Glutamatergic neuron (in vitro differentiated cells): ENCODE measurements around the gene TCF12. TPM values are rescaled to one million over a fixed set of nuclear protein-coding genes. Genes with fewer than 3 reads are reported as not detected.

Experiments used
- DNase-seq: peaks from one replicate; pipeline ENCODE4 v3.0.0; 2022
- H3K27ac Mint-ChIP-seq: one replicate; pipeline ENCODE4 v1.8.0; 2020; ENCODE audit warnings: mild to moderate bottlenecking, mixed read lengths, inconsistent platforms; ENCODE audit not compliant: unreplicated experiment
- H3K27me3 Mint-ChIP-seq: one replicate; pipeline ENCODE4 v1.8.0; 2020; ENCODE audit warnings: mild to moderate bottlenecking, moderate library complexity, mixed read lengths, inconsistent platforms; ENCODE audit not compliant: unreplicated experiment
- H3K36me3 Mint-ChIP-seq: one replicate; pipeline ENCODE4 v1.8.0; 2020; ENCODE audit warnings: mild to moderate bottlenecking, mixed read lengths, inconsistent platforms; ENCODE audit not compliant: unreplicated experiment
- H3K4me1 Mint-ChIP-seq: one replicate; pipeline ENCODE4 v1.8.0; 2020; ENCODE audit warnings: mild to moderate bottlenecking, low read depth, mixed read lengths, inconsistent platforms; ENCODE audit not compliant: unreplicated experiment
- H3K4me3 Mint-ChIP-seq: one replicate; pipeline ENCODE4 v1.8.0; 2020; ENCODE audit warnings: mild to moderate bottlenecking, mixed read lengths, inconsistent platforms; ENCODE audit not compliant: unreplicated experiment
- H3K9me3 Mint-ChIP-seq: one replicate; pipeline ENCODE4 v1.8.0; 2020; ENCODE audit warnings: mild to moderate bottlenecking, moderate library complexity, mixed read lengths, inconsistent platforms; ENCODE audit not compliant: unreplicated experiment
- total RNA-seq: library from RNA; stranded (reverse); fragmentation: NEBNext Ultra II Directional; extraction: Animal tissue kit (Norgen Biotek cat#: 25700); gene quantifications from one replicate; pipeline ENCODE4 v1.2.1, GENCODE V29; 2021; ENCODE audit not compliant: unreplicated experiment
- TF ChIP-seq, protein P1 (sequence below): fragments of 200-600 bp; sonication (generic); IDR thresholded peaks from one replicate; pipeline ENCODE4 v1.5.0; 2021; ENCODE audit not compliant: partially characterized antibody, unreplicated experiment

Gene TCF12
- total RNA-seq, 1 donor from 2014 or later = 140 TPM

DNA sequence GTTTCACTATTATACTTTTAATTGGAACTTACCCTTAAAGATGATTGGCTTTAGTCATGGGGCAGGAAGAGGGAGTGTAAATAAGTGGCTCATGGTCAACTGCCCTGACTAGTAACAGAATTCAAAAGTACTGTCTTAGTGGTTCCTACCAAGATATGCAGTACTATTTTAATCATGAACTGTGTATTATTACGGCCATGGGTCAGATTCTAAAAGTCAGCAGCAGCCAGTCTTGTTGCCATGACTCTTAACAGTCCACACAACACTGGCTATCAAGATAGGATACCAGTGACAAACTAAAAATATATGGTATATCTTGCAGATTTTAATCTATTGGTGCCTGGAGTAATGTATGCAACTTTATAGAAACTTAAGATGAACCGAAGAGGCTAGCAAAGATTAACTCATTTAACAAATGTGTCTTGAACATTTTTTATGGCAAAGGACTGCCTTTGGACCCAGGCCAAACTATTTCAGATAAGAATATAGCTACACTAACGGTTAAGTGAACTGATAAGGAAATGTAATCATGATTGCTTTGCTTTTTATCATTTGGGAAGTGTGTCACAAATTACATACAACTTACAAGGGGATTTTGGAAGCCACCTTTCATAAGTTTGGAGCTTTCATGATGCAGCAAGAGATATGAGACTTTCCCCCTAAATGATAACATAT is 163.7 kb downstream of the TCF12 start:
- peaks cover 17% of the 10 kb centered on the region for H3K4me1 Mint-ChIP-seq
- no peaks in the 10 kb centered on the region for H3K9me3 Mint-ChIP-seq
- H3K27me3 Mint-ChIP-seq = no peaks in the 10 kb centered on the region
- TF ChIP-seq, protein P1, sequence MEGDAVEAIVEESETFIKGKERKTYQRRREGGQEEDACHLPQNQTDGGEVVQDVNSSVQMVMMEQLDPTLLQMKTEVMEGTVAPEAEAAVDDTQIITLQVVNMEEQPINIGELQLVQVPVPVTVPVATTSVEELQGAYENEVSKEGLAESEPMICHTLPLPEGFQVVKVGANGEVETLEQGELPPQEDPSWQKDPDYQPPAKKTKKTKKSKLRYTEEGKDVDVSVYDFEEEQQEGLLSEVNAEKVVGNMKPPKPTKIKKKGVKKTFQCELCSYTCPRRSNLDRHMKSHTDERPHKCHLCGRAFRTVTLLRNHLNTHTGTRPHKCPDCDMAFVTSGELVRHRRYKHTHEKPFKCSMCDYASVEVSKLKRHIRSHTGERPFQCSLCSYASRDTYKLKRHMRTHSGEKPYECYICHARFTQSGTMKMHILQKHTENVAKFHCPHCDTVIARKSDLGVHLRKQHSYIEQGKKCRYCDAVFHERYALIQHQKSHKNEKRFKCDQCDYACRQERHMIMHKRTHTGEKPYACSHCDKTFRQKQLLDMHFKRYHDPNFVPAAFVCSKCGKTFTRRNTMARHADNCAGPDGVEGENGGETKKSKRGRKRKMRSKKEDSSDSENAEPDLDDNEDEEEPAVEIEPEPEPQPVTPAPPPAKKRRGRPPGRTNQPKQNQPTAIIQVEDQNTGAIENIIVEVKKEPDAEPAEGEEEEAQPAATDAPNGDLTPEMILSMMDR = no peak
- DNase-seq = no peak
- no peak overlapping the region for H3K27ac Mint-ChIP-seq
- H3K36me3 Mint-ChIP-seq = no peaks in the 10 kb centered on the region
- H3K4me3 Mint-ChIP-seq = no peak overlapping the region

DNA sequence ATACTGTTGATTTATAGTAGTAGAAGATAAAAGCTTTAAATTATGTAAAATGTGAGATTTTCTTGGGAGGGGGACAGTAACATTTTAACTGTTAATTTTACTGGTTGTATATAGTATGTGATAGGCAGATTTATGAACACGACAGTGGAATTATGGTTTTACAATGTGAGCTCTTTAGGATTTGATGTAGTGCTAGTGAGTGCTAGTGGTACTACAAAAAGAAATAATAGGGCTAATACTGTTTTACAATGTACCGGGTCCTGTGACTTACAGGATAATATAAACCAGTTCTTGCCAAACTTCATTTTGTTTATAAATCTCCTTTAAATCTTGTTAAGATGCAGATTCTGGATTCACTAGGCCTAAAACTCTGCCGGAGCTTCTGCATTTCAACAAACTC is 165.7 kb downstream of the TCF12 start:
- Mint-ChIP-seq H3K27ac (no peak overlapping the region), H3K9me3 (no peaks in the 10 kb centered on the region), H3K4me3 (no peak overlapping the region), H3K27me3 (no peaks in the 10 kb centered on the region), H3K4me1 (peaks cover 18% of the 10 kb centered on the region), H3K36me3 (no peaks in the 10 kb centered on the region)
- TF ChIP-seq, protein P1 = no peak
- DNase-seq = no peak

DNA sequence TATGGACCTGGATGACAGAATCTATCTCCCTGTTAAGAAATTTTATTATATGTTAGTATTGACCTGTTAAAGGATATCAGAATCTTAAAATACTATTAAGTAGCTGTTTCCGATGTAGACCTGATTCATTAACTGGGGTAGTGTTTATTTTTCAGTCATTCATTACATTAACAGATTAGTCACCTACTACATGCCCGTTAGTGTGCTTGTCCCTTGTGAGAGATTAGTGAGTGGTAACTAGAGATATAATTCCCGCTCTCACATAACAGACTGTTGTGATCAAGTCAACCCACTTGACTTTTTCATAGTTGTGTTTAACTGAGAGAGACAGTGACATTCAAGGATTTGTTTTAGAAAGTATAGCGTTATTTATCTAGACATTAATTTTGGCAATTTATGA is 166.8 kb downstream of the TCF12 start:
- Mint-ChIP-seq H3K36me3 (no peaks in the 10 kb centered on the region), H3K27me3 (no peaks in the 10 kb centered on the region), H3K4me1 (peaks cover 22% of the 10 kb centered on the region), H3K9me3 (no peaks in the 10 kb centered on the region), H3K4me3 (no peak overlapping the region), H3K27ac (no peak overlapping the region)
- TF ChIP-seq, protein P1 = no peak
- DNase-seq = no peak

DNA sequence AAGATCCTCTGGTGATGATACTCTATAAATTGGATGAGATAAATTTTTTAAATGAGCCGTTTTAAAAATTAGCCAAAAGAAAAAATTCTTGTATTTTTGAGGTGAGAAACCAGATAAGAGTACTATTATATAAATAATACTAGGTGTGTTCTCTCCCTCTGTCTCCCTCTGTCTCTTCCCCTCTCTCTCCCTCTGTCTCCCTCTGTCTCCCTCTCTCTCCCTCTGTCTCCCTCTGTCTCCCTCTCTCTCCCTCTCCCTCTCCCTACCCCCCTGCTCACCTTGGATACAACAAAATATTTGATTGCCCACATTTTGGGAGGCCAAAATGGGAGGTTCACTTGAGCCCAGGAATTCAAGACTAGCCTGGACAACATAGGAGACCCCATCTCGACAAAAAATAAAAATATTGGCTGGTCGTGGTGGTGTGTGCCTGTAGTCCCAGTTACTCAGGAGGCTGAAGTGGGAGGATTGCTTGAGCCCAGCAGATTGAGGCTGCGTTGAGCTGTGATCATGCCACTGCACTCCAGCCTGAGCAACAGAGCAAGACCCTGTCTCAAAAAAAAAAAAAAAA is 168.5 kb downstream of the TCF12 start:
- Mint-ChIP-seq H3K27me3 (no peaks in the 10 kb centered on the region), H3K4me1 (peaks cover 28% of the 10 kb centered on the region), H3K4me3 (no peak overlapping the region), H3K36me3 (no peaks in the 10 kb centered on the region), H3K9me3 (peaks cover 1% of the 10 kb centered on the region), H3K27ac (no peak overlapping the region)
- TF ChIP-seq, protein P1 = no peak
- no peak for DNase-seq

DNA sequence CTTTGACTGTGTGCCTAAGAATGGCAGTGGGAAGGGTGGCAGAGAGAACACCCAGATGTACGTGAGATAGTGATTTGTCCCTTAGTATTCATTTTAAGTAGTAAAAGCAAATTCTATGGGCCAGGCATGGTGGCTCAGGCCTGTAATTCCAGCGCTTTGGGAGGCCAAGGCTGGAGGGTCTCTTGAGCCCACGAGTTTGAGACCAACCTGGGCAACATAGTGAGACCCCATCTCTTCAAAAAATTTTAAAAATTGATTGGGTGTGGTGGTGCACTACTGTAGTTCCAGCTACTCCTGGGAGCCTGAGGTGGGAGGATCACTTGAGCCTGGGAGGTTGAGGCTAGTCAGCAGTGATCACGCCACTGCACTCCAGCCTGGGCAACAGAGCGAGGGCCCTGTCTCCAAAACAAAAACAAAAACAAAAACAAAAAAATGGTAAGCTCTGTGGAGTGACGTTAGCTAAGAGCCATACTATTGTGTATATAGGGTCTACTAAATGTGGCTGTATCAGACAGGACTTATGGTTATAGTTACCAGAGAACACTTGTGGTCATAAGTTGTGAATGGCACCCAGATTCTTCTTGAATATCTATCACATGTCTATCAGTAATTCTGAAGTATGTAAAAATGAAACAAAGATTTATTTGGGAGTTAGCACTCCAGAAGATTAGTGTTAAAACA is 171.5 kb downstream of the TCF12 start:
- H3K36me3 Mint-ChIP-seq = no peaks in the 10 kb centered on the region
- H3K9me3 Mint-ChIP-seq = peaks cover 1% of the 10 kb centered on the region
- H3K27me3 Mint-ChIP-seq = no peaks in the 10 kb centered on the region
- H3K4me1 Mint-ChIP-seq = peaks cover 30% of the 10 kb centered on the region
- no peak for DNase-seq
- TF ChIP-seq, protein P1 = no peak
- H3K27ac Mint-ChIP-seq = peak overlapping the region; percentile 72
- peak overlapping the region; percentile 77 for H3K4me3 Mint-ChIP-seq
